Measurements from ENCODE around the gene LGALS1. TPM values are rescaled to one million over a fixed set of nuclear protein-coding genes. Genes with fewer than 3 reads are reported as not detected.
A peak's percentile ranks its signal among the peaks of the same experiment; 100 is the strongest.

Gene LGALS1
- total RNA-seq, 1 donor from 2014 or later: 0.81 TPM

- TF ChIP-seq CTCF (IDR thresholded peaks at IDR 0.05; ENCODE audit: unreplicated experiment): no peak
- Mint-ChIP-seq H3K27me3 (no peaks in the 10 kb centered on the region), H3K4me3 (ENCODE audit: low read depth) (no peak overlapping the region), H3K36me3 (ENCODE audit: insufficient read depth) (no peaks in the 10 kb centered on the region), H3K9me3 (ENCODE audit: low read depth) (no peaks in the 10 kb centered on the region), H3K27ac (no peak overlapping the region), H3K4me1 (ENCODE audit: low read depth) (peaks cover 18% of the 10 kb centered on the region)
- DNase-seq (ENCODE audit: low spot score, unreplicated experiment): no peak
Measured at GRCh38 chr22:37632174-37633088, 43.0 kb upstream of the LGALS1 start.

DNA sequence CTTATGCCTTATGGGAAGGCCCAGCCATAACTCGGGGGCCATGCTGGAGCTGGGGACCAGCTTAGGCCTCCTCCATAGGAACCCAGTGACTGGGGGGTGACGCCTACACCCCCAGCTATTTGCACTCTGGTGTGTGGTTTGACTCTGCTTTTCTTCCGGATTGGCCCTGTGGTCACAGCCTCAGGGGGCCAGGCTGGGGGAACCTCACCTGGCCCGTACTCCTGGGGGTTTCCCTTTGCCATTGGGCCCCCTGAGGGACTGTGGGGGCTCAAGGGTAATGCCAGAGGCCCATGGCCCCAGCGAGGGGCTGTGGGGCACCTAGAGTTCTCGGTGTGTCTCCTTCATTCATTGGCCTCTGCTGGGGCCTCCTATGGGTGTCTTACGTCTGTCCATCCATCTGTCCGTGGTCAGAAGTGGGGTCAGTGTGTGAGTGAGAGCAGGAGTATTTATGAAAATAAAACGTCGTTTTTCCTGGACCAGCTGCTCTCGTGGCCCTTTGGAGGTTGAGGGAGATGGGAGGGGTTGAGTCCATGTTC, 42.3 kb upstream of the LGALS1 start:
- Mint-ChIP-seq H3K27me3 (no peaks in the 10 kb centered on the region), H3K9me3 (ENCODE audit: low read depth) (no peaks in the 10 kb centered on the region), H3K27ac (peak overlapping the region; percentile 73), H3K36me3 (ENCODE audit: insufficient read depth) (no peaks in the 10 kb centered on the region), H3K4me3 (ENCODE audit: low read depth) (no peak overlapping the region), H3K4me1 (ENCODE audit: low read depth) (peaks cover 18% of the 10 kb centered on the region)
- no peak for TF ChIP-seq CTCF (IDR thresholded peaks at IDR 0.05; ENCODE audit: unreplicated experiment)
- DNase-seq (ENCODE audit: low spot score, unreplicated experiment): no peak

GRCh38 chr22:37633625-37634416, 41.6 kb upstream of the LGALS1 start:
- no peaks in the 10 kb centered on the region for H3K27me3 Mint-ChIP-seq
- H3K4me1 Mint-ChIP-seq (ENCODE audit: low read depth): peaks cover 20% of the 10 kb centered on the region
- no peaks in the 10 kb centered on the region for H3K9me3 Mint-ChIP-seq (ENCODE audit: low read depth)
- peak overlapping the region; percentile 88 for H3K27ac Mint-ChIP-seq
- TF ChIP-seq CTCF (IDR thresholded peaks at IDR 0.05; ENCODE audit: unreplicated experiment): peak; percentile 32
- H3K36me3 Mint-ChIP-seq (ENCODE audit: insufficient read depth): no peaks in the 10 kb centered on the region
- peak; percentile 41 for DNase-seq (ENCODE audit: low spot score, unreplicated experiment)
- H3K4me3 Mint-ChIP-seq (ENCODE audit: low read depth): peak overlapping the region; percentile 21

GRCh38 chr22:37634417-37634924, 41.0 kb upstream of the LGALS1 start:
- Mint-ChIP-seq H3K4me1 (ENCODE audit: low read depth) (peaks cover 20% of the 10 kb centered on the region), H3K4me3 (ENCODE audit: low read depth) (no peak overlapping the region), H3K27ac (peak overlapping the region; percentile 88), H3K36me3 (ENCODE audit: insufficient read depth) (no peaks in the 10 kb centered on the region), H3K27me3 (no peaks in the 10 kb centered on the region), H3K9me3 (ENCODE audit: low read depth) (no peaks in the 10 kb centered on the region)
- TF ChIP-seq CTCF (IDR thresholded peaks at IDR 0.05; ENCODE audit: unreplicated experiment): no peak
- no peak for DNase-seq (ENCODE audit: low spot score, unreplicated experiment)

DNA sequence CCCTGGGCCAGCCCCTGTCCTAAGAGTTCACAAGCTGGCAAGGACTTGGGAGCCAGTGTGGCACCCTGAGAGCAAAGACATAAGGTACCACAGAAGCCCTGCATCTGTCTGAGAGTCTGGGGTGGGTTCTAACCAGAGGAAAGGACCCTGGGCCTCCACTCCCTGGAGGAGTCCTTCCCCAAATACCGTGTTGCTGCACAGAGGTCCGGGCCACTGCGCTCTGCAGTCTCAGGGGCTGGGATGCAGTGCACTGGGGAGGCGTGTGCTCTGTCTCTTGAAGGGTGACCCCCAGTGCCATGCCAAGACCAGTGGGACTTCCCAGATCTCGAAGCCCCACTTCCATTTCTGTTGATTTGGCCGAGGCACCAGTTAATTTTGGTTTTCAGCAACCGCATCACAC, 40.3 kb upstream of the LGALS1 start:
- H3K27ac Mint-ChIP-seq: no peak overlapping the region

More for the DNA sequence above, 40.3 kb upstream of the LGALS1 start:
- peaks cover 20% of the 10 kb centered on the region for H3K4me1 Mint-ChIP-seq (ENCODE audit: low read depth)
- no peak for DNase-seq (ENCODE audit: low spot score, unreplicated experiment)
- no peaks in the 10 kb centered on the region for H3K27me3 Mint-ChIP-seq
- H3K4me3 Mint-ChIP-seq (ENCODE audit: low read depth): no peak overlapping the region
- no peaks in the 10 kb centered on the region for H3K9me3 Mint-ChIP-seq (ENCODE audit: low read depth)
- TF ChIP-seq CTCF (IDR thresholded peaks at IDR 0.05; ENCODE audit: unreplicated experiment): no peak
- H3K36me3 Mint-ChIP-seq (ENCODE audit: insufficient read depth): no peaks in the 10 kb centered on the region

All from progenitor cell of endocrine pancreas (in vitro differentiated cells).